ENCODE measurements around the gene HEXB. TPM values are rescaled to one million over a fixed set of nuclear protein-coding genes. Genes with fewer than 3 reads are reported as not detected.

HEXB gene
- total and polyA plus RNA-seq, 9 of the 15 experiments (the other 6 are each of a cell fraction or from before 2014, with no cell fraction given): 22.9 to 158 (median 108) TPM

- TF ChIP-seq RBM25 (IDR thresholded peaks at IDR 0.05; ENCODE audit: low read depth, low read length, severe bottlenecking) (no peak), EP400 (IDR thresholded peaks at IDR 0.05) (peak; percentile 60; the same call in 1 of the 2 replicates), BRCA1 (IDR thresholded peaks at IDR 0.05) (no peak), BRCA1 (CRISPR knock-in tag; IDR thresholded peaks at IDR 0.05) (no peak), NCOA4 (IDR thresholded peaks at IDR 0.05; ENCODE audit: partially characterized antibody) (no peak), RHOXF2B (CRISPR knock-in tag; conservative IDR thresholded peaks at IDR 0.05) (no peak), TFE3 (CRISPR knock-in tag; IDR thresholded peaks at IDR 0.05) (no peak), SETDB1 (IDR thresholded peaks at IDR 0.05; ENCODE audit: low read length) (no peak), CTBP1 (IDR thresholded peaks at IDR 0.05; ENCODE audit: borderline replicate concordance) (peak; percentile 32; the same call in 1 of the 2 replicates), ZNF586 (CRISPR knock-in tag; conservative IDR thresholded peaks at IDR 0.05) (no peak), ZFP30 (CRISPR knock-in tag; IDR thresholded peaks at IDR 0.05; ENCODE audit: borderline replicate concordance) (no peak), FOXK2 (conservative IDR thresholded peaks at IDR 0.05 in 1 of 2, IDR thresholded peaks at IDR 0.05 in 1 of 2; ENCODE audit: low read depth in 2 of 2) (no peak), HDAC3 (IDR thresholded peaks at IDR 0.05; ENCODE audit: borderline replicate concordance, partially characterized antibody) (no peak), FUS (optimal IDR thresholded peaks at IDR 0.05; ENCODE audit: low read depth, low read length) (no peak), HINFP (tag; conservative IDR thresholded peaks at IDR 0.05; ENCODE audit: low read depth) (no peak), MED1 (CRISPR knock-in tag; IDR thresholded peaks at IDR 0.05; ENCODE audit: borderline replicate concordance) (no peak), ZFP36 (IDR thresholded peaks at IDR 0.05; ENCODE audit: low read depth, low read length, partially characterized antibody) (no peak), TCF7 (IDR thresholded peaks at IDR 0.05; ENCODE audit: borderline replicate concordance) (no peak), ZNF224 (CRISPR knock-in tag; IDR thresholded peaks at IDR 0.05) (no peak), KDM2B (CRISPR knock-in tag; IDR thresholded peaks at IDR 0.05) (no peak), ZZZ3 (IDR thresholded peaks at IDR 0.05) (no peak), CHD4 (IDR thresholded peaks at IDR 0.05; ENCODE audit: insufficient read depth, insufficient replicate concordance, low read depth, low read length, poor library complexity, severe bottlenecking) (no peak), ZNF347 (CRISPR knock-in tag; IDR thresholded peaks at IDR 0.05; ENCODE audit: low read depth) (no peak), RBM34 (IDR thresholded peaks at IDR 0.05; ENCODE audit: borderline replicate concordance, insufficient read depth, low read length) (no peak), ARHGAP35 (IDR thresholded peaks at IDR 0.05; ENCODE audit: partially characterized antibody) (no peak)
These were observed at the start of gene HEXB (continued) for GRCh38 chr5:74684900-74685851.
